SK-N-DZ (cell line): ENCODE measurements around the gene ACTG1.

Experiments used
- DNase-seq: peaks from one replicate; pipeline ENCODE4 v3.0.0-alpha.2; 2015; ENCODE audit warnings: low spot score

The ACTG1 gene

DNA sequence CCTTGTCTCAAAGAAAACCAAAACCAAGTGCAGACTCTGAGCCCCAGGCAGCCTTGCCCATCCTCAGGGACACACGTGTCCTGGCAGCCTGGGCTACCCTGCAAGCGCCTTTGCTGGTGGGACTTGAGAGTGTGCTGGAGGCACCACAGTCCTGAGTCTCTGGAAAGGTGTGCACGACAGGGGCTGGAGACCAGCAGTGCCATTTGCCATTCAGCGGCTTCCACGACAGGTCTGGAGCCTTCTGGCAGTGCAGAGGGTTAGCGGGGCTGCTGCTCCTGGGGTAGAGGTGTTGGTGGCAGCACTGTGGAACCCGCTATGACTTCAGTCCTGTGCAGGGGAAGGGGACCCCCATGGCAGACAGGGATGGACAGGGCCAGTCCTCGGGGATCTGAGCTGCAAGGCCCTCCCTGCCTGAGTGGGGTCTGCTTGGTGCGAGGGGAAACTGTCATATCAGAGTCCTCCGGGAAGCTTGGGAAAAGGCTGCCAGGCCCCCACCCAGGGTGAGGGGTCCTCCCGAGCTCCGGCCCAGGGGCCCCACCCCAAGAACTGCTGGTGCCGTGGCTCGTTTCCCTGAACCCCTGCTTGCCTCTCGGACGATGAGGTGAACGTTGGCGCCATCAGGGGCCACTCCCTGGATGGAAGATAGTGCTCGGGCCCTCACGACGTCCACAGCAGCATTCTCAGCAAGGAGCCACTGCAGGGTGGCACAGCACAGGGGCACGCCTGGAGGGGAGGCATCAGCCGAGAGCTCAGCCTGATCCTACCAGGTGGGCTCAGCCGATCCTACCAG lies 32.8 kb upstream of the ACTG1 start:
- DNase-seq = no peak

DNA sequence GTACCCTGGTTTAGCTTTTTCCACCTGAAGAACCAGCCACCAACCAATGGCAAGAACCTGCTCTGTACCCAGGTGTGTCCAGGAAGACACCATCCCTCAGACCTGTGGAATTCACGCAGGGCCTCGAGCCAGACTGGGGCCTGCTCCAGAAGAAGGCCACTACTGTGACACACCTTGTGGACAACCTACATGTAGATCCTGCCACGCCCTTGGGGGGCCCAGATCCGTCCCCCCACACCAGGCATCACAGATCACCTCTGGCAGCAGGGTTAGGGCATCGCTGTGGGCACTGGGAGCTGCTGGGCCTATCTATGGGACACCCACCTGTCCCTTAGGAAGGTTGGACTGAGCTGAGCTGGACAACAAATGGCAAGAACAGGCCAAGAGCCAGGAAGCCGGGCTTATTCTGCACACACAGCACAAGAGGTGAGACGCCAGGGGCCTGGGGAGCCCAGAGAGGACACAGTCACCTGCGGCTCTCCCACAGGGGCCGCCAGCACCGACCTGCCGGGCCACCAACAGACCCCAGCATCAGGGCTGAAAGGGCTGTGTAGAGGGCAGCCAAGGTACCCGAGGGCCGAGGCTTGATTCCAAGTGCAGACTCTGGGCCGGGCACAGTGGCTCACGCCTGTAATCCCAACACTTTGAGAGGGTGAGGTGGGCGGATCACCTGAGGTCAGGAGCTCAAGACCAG lies 31.8 kb upstream of the ACTG1 start:
- no peak for DNase-seq

DNA sequence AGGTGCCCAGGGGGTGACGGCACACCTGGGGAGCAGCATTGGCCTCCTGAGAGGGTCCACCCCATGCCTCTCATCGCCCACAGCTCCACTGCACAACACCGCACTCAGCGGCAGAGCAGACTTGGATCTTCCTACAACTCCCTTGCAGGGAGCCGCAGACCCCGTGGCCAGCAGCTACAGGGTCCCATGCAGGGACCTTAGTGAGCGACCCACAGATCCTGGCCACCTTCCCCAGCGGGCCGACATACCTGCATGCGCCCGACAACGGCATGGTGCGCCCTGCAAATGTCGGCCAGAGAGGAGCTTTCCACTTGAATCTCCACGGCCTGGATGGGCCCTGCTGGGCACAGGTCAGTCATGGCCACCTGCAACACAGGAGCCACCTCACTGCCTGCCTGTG lies 31.2 kb upstream of the ACTG1 start:
- no peak for DNase-seq

DNA sequence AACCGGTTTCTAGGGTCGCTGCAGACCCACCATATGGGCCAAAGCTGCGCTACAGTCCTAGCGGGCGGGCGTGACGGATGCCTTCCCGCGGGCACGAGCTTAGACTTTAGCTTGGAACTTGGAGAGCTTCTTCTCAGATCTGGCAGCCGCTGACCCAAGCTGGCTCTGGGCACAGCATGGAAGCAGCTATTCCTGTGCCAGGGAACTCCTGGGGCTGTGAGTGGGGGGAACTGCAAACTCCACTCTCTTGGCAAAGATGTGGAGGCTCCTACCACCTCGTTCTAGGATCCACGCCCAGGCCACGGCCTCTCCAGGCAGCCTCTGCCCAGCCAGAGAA lies 30.7 kb upstream of the ACTG1 start:
- no peak for DNase-seq

DNA sequence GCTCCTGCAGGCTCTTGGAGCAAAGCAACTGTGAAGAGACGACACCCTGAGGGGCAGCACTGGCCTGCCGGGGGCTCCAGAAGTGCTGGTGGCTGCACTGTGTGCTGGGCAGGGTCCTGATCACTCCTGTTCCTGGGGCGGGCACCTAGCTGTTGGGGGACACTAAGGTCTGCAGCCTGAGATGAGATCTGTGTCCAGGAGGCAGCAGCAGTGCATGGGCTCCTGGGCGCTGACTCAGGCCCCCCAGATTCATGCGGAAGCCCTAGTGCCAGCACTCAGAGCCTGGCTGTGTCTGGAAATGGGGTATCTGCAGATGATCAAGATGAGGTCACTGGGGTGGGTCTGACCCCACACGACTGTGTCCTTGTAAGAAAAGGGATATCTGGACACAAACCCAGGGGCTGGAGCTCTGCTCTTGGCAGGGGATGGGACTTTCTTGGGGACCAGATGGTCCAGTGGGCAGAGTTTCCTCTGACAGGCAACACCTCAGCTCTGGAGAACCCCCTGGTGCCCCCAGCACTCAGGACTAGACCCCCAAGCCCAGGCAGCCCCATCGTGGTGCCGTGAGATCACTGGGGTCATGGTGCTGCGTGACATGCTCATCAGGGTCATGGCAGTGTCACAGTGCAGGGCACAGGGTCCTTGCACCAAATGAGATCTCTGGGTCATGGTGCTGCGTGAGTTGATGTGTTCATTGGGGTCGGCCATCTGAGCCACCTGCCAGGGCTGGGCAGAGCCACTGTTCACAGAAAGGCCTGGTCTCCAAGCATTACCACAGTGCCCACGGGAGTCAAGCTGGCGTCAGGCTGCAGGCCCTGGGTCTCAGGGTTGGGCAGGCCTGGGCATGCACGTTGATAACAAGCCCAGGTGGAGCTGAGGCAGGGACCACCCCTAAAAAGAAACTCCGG lies 30.1 kb upstream of the ACTG1 start:
- DNase-seq = no peak

DNA sequence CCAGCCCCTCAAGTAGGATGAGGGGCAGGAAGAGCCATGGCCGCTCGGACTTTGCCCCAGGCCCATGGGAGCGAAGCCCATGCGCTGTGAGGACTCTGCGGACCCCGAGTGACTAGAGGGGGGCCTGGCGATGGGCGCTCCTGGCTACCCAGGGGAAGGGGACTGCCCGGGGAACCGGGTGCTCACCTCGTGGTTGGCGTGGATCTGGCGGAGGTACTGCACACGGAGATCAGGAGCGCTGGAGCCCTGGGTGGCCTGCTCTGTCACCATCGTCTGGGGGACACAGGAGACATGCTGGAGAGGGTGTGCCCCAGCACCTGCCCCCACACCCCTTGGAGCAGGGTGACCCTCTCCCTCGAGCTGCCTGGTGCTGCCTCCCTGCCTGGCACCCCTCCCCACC lies 28.5 kb upstream of the ACTG1 start:
- DNase-seq = no peak

DNA sequence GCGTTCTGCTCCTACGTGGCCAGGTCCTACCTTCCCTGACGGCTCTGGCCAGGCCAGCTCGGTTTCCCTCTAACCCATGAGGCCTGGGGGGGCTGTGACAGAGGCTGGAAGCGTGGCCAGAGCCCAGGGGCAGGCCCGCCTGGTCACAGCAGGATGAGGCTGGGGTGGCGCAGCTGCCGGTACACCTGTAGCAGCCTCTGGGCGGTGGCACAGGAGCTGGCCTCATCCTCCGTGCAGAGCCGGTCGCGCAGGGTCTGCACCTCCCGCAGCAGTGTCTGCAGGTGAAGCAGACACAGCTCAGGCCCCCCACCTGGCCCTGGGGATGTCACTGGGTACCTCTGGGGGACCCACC lies 28.1 kb upstream of the ACTG1 start:
- DNase-seq = no peak

DNA sequence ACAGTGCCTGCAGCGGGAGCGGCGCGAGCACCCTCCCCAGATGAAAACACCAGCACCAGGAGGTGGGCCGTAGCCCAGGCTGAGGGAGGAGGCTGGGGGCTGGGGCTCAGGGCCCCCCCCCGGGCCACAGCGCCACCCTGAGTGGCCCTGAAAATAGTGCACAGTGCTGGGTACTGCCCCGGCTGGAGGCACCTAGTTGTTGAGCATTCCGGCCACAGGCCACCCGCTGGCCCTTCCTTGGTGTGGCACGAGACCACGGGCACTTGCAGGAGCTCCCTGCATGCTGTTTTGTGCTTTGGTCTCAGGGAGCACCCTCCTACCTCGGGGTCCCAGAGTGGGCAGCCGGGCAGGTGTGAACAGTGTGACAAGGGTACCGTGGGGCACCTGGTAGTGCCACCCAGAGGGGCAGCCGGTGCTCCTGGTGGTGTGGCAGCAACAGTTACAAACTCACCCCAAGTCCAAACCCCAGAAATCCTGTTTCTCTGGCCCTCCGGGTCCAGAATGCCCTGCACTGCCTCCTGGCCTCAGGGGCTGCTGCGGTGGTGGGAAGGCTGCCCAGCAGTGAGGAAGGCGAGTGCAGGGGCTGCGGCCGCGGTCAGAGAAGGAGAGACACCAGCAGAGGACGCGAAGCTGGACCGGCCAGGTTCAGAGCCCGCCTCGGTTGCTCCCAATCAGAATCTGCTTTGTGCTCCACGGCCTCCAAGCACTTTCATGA lies 27.5 kb upstream of the ACTG1 start:
- DNase-seq = no peak

DNA sequence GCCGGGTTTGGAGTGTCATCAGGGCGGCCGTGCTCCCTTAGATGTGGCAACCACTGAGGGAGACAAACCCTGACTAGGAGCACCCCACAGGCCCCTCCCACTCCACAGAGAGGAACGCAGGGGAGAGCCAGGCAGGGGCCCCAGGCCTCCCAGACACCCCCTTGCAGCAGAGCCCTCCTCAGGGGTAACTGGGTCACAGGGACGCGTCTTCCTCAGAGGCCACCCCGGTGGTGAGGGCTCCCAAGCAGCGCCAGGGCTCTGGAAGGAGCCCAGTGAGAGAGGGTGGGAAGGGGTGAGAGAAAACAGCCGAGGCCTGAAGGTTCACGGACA lies 26.9 kb upstream of the ACTG1 start:
- DNase-seq = no peak

DNA sequence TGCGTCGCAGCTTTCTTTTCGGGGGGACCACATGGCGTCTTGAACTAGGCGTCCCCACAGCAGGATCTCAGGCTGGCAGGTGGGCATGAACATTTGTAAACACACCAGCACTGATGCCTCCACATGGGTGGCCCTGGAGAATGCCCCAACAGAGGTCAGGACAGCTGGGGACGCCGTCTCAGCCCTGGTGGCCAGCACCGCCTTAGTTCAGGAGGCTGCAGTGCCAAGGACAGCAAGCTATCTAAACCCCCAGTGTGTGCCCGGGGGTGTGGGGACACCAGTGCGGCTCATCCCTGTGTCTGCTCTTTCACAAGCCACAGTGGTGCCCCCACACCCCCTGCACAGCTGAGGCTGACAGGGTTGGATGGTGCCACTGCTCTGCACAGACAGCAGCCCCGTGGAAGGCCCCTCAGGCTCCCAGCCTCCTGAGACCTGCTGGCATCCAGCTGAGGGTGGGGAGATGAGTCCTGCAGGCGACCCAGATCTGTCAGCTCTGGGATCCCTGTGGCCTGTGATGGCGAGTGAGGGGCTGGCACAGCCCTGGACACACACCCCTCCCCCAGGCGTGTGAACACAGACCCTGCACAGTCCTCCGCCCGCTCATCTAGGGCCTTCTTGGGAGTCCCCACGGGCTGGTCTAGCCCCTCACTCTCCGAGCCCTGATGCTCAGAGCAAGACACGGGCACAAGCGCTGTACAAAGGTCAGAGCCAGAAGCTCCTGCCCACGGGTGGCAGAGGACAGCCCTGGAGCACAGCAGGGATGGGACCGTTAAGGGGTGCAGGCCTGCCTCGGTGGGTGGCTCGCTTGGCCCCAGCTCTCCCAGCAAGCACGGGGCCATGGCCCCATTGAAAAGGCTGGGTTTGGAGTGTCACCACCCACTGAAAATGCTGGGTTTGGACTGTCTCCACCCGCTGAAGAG lies 26.3 kb upstream of the ACTG1 start:
- no peak for DNase-seq

DNA sequence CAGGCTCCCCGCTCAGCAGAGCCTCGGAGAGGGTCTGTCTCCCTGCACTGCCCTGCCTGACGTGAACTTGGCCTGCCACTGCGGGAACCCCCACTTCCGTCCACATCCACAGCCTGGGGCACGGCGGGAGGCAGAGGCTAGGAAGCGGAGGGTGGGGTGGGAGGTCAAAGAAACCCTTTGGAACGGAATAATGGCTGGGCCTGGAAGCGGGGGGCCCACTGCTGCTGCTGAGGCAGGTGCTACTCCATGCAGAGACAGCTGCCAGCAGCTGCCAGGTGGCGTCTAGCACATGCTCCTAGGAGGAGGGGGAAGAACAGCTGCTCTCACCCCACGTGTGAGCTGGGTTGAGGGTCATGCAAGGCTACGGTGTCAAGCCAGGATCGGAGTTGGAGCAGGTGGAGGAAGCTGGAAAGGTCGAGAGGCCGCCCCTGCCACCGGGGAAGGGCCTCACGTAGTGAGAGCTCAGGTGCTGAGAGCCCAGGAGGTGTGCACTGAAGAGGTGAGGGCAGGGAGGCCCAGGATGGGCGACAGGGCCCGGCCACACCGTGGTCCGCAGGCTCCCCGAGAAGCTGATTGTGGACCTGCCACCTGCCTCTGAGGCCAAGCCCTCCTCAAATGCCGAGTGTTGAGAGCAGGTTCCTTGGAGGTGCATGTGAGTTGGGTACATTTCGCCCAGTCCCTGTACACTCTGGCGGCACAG lies 25.4 kb upstream of the ACTG1 start:
- DNase-seq = peak; percentile 81

DNA sequence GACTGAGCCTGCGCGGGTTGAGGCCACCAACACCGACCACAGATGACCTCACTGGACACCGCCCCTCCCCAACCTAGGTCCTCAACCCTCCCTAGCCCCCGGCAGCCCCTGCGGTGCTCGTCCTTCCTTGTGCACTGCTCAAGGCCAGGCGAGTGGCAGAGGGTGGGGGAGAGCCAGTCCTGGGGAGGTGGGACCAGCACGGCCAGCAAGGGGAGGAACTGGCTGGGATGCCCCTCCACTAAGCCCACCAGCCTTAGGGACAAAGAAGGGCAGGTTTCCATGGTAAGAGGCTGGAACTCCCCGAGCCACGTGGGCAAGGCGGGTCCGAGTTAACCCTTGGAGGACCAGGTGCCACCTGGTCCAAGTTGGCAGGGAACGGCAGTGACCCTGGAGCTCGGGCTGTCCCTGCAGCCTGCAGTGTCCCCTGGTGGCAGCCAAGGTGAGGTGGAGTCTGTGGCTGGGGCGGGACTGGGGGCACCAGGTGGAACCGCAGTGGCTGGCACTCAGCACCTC lies 24.8 kb upstream of the ACTG1 start:
- DNase-seq = peak; percentile 64

DNA sequence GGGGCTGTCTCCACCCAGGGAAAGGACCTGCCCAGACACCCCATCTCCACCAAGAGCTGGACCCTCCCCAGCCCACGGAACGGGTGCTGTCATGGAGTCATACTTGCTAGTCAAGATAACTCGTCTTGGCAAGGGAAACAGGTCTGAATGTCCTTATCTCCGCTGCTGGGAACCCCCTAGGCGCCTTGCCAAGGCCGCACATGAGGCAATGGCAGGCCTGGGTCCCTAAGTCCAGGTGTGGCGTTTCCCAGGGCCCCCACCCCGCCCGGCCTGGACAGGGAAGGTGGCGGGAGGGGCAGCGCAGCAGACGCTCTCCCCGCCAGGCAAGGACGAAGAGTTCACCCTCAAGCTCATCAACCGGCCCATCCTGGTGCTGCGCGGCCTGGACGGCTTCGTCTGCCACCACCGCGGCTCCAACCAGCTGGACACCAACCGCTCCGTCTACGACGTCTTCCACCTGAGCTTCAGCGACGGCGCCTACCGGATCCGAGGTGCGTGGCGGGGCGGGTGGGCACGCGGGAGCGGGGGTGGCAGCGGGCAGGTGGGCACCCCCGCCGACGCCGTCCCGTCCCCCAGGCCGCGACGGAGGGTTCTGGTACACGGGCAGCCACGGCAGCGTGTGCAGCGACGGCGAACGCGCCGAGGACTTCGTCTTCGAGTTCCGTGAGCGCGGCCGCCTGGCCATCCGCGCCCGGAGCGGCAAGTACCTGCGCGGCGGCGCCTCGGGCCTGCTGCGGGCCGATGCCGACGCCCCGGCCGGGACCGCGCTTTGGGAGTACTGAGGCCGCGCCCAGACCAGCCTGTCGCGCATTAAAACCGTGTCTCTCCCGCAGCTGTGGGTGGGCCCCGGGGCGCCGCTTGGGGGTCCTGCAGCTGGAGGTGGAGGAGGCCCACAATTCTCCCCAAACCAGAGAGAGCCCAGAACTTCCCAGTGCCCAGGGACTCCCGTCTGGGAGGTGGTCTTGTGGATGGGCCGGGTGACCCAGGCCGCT lies 24.0 kb upstream of the ACTG1 start:
- no peak for DNase-seq

DNA sequence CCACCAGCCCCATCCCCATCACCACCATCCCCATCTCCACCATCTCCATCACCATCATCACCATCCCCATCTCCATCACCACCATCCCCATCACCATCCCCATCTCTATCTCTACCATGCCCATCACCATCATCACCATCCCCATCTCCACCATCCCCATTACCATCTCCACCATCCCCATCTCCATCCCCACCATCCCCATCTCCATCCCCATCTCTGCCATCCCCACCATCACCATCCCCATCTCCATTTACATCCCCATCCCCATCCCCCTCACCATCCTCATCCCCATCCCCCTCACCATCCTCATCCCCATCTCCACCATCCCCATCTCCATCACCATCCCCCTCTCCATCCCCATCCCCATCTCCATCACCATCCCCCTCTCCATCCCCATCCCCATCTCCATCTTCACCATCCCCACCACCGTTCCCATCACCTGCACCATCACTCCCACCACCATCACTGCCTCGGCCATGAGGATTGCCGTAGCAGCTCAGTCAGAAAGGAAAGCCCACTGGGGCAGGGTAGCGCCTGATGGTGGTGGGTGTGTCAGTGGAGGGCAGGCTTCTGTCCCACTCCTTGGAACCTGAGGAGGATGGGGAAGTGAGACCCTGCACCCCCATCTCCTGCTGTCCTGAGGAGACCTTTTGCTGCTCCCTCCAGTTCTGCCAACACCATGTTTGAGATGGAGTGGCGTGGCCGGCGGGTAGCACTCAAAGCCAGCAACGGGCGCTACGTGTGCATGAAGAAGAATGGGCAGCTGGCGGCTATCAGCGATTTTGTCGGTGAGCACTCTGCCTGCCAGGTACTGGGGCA lies 23.1 kb upstream of the ACTG1 start:
- no peak for DNase-seq

DNA sequence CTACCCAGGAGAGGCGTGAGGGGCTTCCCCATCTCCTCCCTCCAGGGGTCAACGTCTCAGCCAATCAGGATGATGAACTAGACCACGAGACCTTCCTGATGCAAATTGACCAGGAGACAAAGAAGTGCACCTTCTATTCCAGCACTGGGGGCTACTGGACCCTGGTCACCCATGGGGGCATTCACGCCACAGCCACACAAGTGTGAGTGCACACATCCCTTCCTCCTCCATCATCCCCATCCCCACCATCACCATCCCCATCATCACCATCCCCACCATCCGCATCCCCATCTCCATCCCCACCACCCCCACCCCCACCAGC lies 22.4 kb upstream of the ACTG1 start:
- no peak for DNase-seq

DNA sequence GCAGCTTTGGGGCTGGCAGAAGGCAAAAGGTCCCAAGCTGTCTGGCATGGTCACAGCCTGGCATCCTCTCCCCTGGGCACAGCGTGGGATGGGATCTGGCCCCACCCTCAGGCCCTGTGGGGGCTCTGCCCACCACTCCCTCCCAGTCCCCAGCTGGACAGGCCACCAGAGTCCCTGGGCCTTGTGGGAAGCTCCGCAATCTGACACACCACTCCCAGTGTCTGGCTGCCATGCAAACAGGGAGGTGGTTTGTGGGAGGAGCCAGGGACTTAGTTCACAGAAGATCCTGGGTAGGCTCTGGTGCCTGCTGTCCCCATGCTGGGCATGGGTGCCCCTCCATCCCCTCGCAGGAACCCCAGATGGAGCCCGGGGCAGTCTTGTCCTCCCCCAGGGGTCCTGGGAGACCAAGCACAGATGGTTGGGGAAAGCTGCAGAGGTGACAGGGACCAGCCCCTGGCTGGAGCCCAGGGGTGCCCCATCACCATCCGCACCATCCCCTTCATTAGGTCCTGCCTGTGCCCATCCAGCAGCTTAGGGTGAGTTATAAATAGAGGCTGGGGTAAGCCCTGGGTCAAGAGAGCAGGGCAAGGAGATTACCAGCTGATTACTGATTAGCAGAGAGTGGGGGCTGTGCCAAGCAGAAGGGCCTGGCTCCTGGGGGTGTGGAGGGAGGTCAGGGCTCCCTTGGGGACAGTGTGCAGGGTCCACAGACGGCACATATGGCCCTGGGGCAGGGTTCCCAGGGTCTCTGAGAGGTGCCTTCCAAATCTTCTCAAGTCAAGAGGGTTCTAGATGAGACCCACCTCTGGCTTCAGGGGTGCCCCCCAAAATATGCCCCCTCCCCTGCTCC lies 21.8 kb upstream of the ACTG1 start:
- no peak for DNase-seq
